Ovary (tissue), 9 donors: ENCODE measurements around the gene PTX4. TPM values are rescaled to one million over a fixed set of nuclear protein-coding genes. Genes with fewer than 3 reads are reported as not detected.

Experiments
- DNase-seq, 5 donors: peaks; one replicate each; pipeline ENCODE4 v3.0.0-alpha.2; 2019 to 2020
- H3K27ac ChIP-seq, 2 donors: fragments of 200-600 bp; one replicate each; pipeline versions ENCODE4 v1.5.1 to v1.8.0; 2019 to 2022
- H3K27me3 ChIP-seq: fragments of 200-600 bp; one replicate; pipeline ENCODE4 v1.8.0; 2022
- H3K36me3 ChIP-seq: fragments of 200-600 bp; sonication (generic); one replicate; pipeline ENCODE4 v1.5.1; 2019
- H3K4me1 ChIP-seq: one replicate; pipeline ENCODE4 v1.8.1; 2013; ENCODE audit warnings: mild to moderate bottlenecking, moderate library complexity; ENCODE audit not compliant: insufficient read depth
- H3K4me3 ChIP-seq: fragments of 200-600 bp; sonication (generic); one replicate; pipeline ENCODE4 v1.5.1; 2017
- H3K9me3 ChIP-seq, 2 donors: fragments of 200-600 bp in 1 of 2; sonication (generic) in 1 of 2; one replicate each; pipeline versions ENCODE4 v1.5.1 to v1.8.1; 2013 to 2019; ENCODE audit warnings: mild to moderate bottlenecking in 1 of 2, moderate library complexity in 1 of 2
- CTCF ChIP-seq, 3 donors: fragments of 450-650 bp in 2 of 3; fragments of 200-600 bp in 1 of 3; IDR thresholded peaks; one replicate each; pipeline versions ENCODE4 v1.5.1 to v1.8.0; 2016 to 2022; ENCODE audit warnings: antibody characterized with exemption in 3 of 3, mild to moderate bottlenecking in 1 of 3
- EP300 ChIP-seq: sonication (generic); formaldehyde crosslinking; IDR thresholded peaks from one replicate; pipeline ENCODE4 v1.6.1; 2017; ENCODE audit warnings: antibody characterized with exemption
- POLR2A ChIP-seq: fragments of 450-650 bp; IDR thresholded peaks from one replicate; pipeline ENCODE4 v1.6.1; 2017; ENCODE audit warnings: antibody characterized with exemption, mild to moderate bottlenecking, moderate library complexity
- WGBS, 3 donors: extraction: QIAGEN DNeasy Blood & Tissue Kit in 1 of 3; methylation state at CpG; one replicate each; pipeline versions ENCODE4 v1.1.5 to v1.1.7; 2013 to 2017; 5-methylcytosine and 5-hydroxymethylcytosine counted together
- intact Hi-C, 4 donors: fragments of 100-400 bp; cut with DNase I; formaldehyde crosslinking; loops; one replicate each; pipeline versions ENCODE4 v1.11.0 to v1.15.1; 2022 to 2023
- polyA plus RNA-seq, 2 donors: library from polyadenylated mRNA; stranded (reverse); fragments of 200-250 nt in 1 of 2; fragments of 350-450 nt in 1 of 2; fragmentation: Illumina TruSeq in 1 of 2; extraction: RNeasy Lipid Tissue Mini Kit (QIAGEN cat#74804) in 1 of 2; gene quantifications; one replicate each; pipeline ENCODE4 v1.2.3, GENCODE V29; 2013 to 2014
- total RNA-seq, 7 donors: library from RNA; depleted of rRNA in 2 of 7; stranded (reverse); fragments of >200 nt in 2 of 7; fragmentation: NEBNext Ultra II Directional in 3 of 7; extraction: Animal tissue kit (Norgen Biotek cat#: 25700) in 3 of 7; gene quantifications; one replicate each; pipeline versions ENCODE4 v1.1.0 to v1.2.4, GENCODE V29; 2016 to 2023
- donor health status: DM: no; HTN: no; CAD: no; lungs with moderate emphysema.
- donor health status: DM: no; HTN: no; CAD: no.
- donor health status: Bipolar disorder and iron deficiency.
- donor health status: DM: yes; HTN: yes; CAD: no.
- donor health status: DM: no; HTN: no; CAD: no.
- donor health status: DM: yes; HTN: yes; CAD: no.

Gene PTX4
- total and polyA plus RNA-seq, 9 donors = 0.05 to 0.40 (median 0.15) TPM; not detected in 6

GRCh38 chr16:1459967-1460366 is 28.8 kb downstream of the PTX4 start:
- H3K4me3 ChIP-seq = no peak overlapping the region
- 74 to 76% (median 75%) methylated on average over 10 of the region's 10 CpGs for whole genome bisulfite sequencing, 3 donors
- H3K27ac ChIP-seq = no peak overlapping the region
- H3K36me3 ChIP-seq = no peaks in the 10 kb centered on the region
- no peaks in the 10 kb centered on the region for H3K27me3 ChIP-seq
- H3K4me1 ChIP-seq = no peaks in the 10 kb centered on the region
- TF ChIP-seq CTCF (IDR thresholded peaks at IDR 0.05) (no peak), EP300 (no peak), POLR2A (no peak)
- no peaks in the 10 kb centered on the region for H3K9me3 ChIP-seq
- DNase-seq = no peak
- intact Hi-C loops = no loop called here

GRCh38 chr16:1458977-1459341 is 29.8 kb downstream of the PTX4 start:
- 70 to 72% (median 72%) methylated on average over 12 to 14 of the region's 14 CpGs for WGBS, 3 donors
- no peaks in the 10 kb centered on the region for H3K4me1 ChIP-seq
- H3K9me3 ChIP-seq = no peaks in the 10 kb centered on the region
- H3K27ac ChIP-seq = no peak overlapping the region
- TF ChIP-seq POLR2A = no peak
- no peak for TF ChIP-seq CTCF (IDR thresholded peaks at IDR 0.05)
- no peak for TF ChIP-seq EP300
- no peaks in the 10 kb centered on the region for H3K36me3 ChIP-seq
- intact Hi-C loops = no loop called here
- no peak overlapping the region for H3K4me3 ChIP-seq
- DNase-seq = no peak
- no peaks in the 10 kb centered on the region for H3K27me3 ChIP-seq

GRCh38 chr16:1458336-1458976 is 30.3 kb downstream of the PTX4 start:
- TF ChIP-seq POLR2A (no peak), EP300 (no peak), CTCF (IDR thresholded peaks at IDR 0.05) (no peak)
- Histone ChIP-seq H3K9me3 (no peaks in the 10 kb centered on the region), H3K27me3 (no peaks in the 10 kb centered on the region), H3K36me3 (no peaks in the 10 kb centered on the region), H3K27ac (no peak overlapping the region), H3K4me3 (no peak overlapping the region), H3K4me1 (no peaks in the 10 kb centered on the region)
- intact Hi-C loops = no loop called here
- DNase-seq = no peak
- WGBS, 3 donors = 91 to 95% (median 91%) methylated on average over 25 to 26 of the region's 26 CpGs

GRCh38 chr16:1457489-1458245 is 31.1 kb downstream of the PTX4 start:
- intact Hi-C loops = no loop called here
- TF ChIP-seq EP300 (no peak), CTCF (IDR thresholded peaks at IDR 0.05) (no peak), POLR2A (no peak)
- Histone ChIP-seq H3K4me1 (no peaks in the 10 kb centered on the region), H3K36me3 (no peaks in the 10 kb centered on the region), H3K27ac (no peak overlapping the region), H3K9me3 (no peaks in the 10 kb centered on the region), H3K27me3 (no peaks in the 10 kb centered on the region), H3K4me3 (no peak overlapping the region)
- WGBS, 3 donors = 90 to 92% (median 92%) methylated on average over 35 to 42 of the region's 42 CpGs
- DNase-seq = no peak
